Naive B cell (primary cell): ENCODE data around the gene RB1. TPM values are rescaled to one million over a fixed set of nuclear protein-coding genes. Genes with fewer than 3 reads are reported as not detected.

Experiments
- ATAC-seq, 2 donors: fragments of 150-1000 bp; cut with Tn5 transposase; 2 replicates each; pipeline ENCODE4 v1.10.0; 2021; ENCODE audit warnings: low read depth in 2 of 2, mild to moderate bottlenecking in 2 of 2, moderate library complexity in 2 of 2
- DNase-seq: peaks from one replicate; pipeline ENCODE4 v3.0.0; 2022
- H3K27ac Mint-ChIP-seq, 6 donors: one replicate each; pipeline ENCODE4 v1.8.0; 2020 to 2022; ENCODE audit warnings: mild to moderate bottlenecking in 6 of 6, mixed read lengths in 6 of 6, moderate library complexity in 5 of 6, inconsistent platforms in 2 of 6
- H3K27me3 Mint-ChIP-seq, 3 donors: one replicate each; pipeline ENCODE4 v1.8.0; 2021 to 2022; ENCODE audit warnings: mixed read lengths in 3 of 3, mild to moderate bottlenecking in 1 of 3
- H3K36me3 Mint-ChIP-seq, 2 donors: one replicate each; pipeline ENCODE4 v1.8.0; 2020 to 2022; ENCODE audit warnings: mixed read lengths in 2 of 2, inconsistent platforms in 1 of 2, mild to moderate bottlenecking in 1 of 2
- H3K4me1 Mint-ChIP-seq, 3 donors: one replicate each; pipeline ENCODE4 v1.8.0; 2020 to 2022; ENCODE audit warnings: mixed read lengths in 3 of 3, inconsistent platforms in 1 of 3, mild to moderate bottlenecking in 1 of 3, moderate library complexity in 1 of 3
- H3K4me3 Mint-ChIP-seq, 8 donors: one replicate each; pipeline ENCODE4 v1.8.0; 2020 to 2022; ENCODE audit warnings: mild to moderate bottlenecking in 8 of 8, mixed read lengths in 8 of 8, moderate library complexity in 8 of 8, inconsistent platforms in 2 of 8
- H3K9me3 Mint-ChIP-seq, 7 donors: one replicate each; pipeline ENCODE4 v1.8.0; 2020 to 2022; ENCODE audit warnings: mixed read lengths in 7 of 7, mild to moderate bottlenecking in 5 of 7, inconsistent platforms in 2 of 7, moderate library complexity in 1 of 7
- polyA plus RNA-seq, 6 donors: library from polyadenylated mRNA; unstranded; fragments of 300-500 nt; fragmentation: Illumina TruSeq; gene quantifications; one replicate each; pipeline ENCODE4 v1.2.3, GENCODE V29; 2021; ENCODE audit warnings: low read depth in 6 of 6

Gene RB1
- polyA plus RNA-seq, 6 donors from 2014 or later, result 68.0 to 99.7 (median 80.5) TPM

DNA sequence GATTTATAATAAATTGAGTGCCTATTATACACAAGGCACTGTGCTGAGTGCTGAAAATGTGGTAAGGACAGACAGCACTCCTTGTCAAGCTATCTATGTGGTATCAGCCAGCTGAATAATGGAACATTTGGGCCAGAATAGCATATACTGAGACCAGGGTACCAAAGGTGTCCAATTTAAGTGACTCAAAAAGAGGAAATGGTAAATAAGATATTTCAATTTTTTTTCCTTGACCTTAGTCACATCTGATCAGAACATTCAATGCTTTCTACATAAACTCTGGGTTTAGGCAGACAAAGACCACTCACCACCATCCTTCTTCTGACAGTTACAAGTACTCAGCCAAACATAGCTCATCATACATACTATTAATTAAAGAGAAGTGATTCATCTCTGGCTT lies 186.1 kb downstream of the RB1 start:
- Mint-ChIP-seq H3K27ac (no peak overlapping the region), H3K27me3 (no peaks in the 10 kb centered on the region), H3K4me1 (peaks cover 6 to 38% (median 9%) of the 10 kb centered on the region in 3 donors), H3K4me3 (peak overlapping the region in 1 of 8 donors; percentile 8), H3K9me3 (peaks cover 0 to 5% (median 2%) of the 10 kb centered on the region in 7 donors), H3K36me3 (peaks cover 0 to 5% of the 10 kb centered on the region in 2 donors)
- DNase-seq, result no peak
- ATAC-seq, result no peak

- Mint-ChIP-seq H3K27ac (no peak overlapping the region), H3K4me3 (no peak overlapping the region), H3K4me1 (peaks cover 6 to 38% (median 9%) of the 10 kb centered on the region in 3 donors), H3K36me3 (peaks cover 0 to 5% of the 10 kb centered on the region in 2 donors), H3K9me3 (peaks cover 0 to 5% (median 2%) of the 10 kb centered on the region in 7 donors), H3K27me3 (no peaks in the 10 kb centered on the region)
- ATAC-seq (no peak), DNase-seq (no peak)
Measured at GRCh38 chr13:48490241-48490640, 186.7 kb downstream of the RB1 start.

DNA sequence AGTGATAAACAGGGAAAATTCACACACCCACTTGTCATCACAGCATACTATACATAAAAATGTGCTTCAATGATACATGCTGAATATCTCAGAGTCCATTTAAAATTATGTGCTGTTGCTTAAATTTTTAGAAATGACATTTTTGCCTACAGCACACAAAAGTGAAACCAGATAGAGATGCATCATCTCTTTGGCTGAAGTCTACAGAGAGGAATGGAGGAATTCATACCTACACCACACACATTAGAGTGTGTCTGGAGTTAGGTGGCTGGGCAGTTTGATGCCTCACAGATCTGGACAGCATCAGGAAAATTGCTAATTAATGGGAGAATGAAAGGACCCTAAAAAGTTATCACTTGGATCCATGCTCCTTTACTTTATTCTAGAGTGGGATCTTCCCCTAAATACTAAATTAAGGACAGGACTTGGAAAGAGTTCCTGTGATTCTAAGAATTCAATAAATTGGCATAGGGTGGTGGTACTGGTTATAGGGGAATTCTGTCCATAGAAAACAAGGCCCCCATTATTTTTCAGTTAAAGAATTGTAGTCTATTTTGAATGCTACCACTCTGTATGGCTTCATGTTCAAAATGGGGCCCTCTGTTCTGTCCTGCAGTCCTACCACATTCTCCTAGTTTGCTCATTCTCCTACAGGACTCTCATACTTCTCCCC lies 188.0 kb downstream of the RB1 start:
- no peak for ATAC-seq
- Mint-ChIP-seq H3K36me3 (no peaks in the 10 kb centered on the region), H3K27me3 (peaks cover 0 to 2% (median 0%) of the 10 kb centered on the region in 3 donors), H3K9me3 (peaks cover 0 to 5% (median 0%) of the 10 kb centered on the region in 7 donors), H3K27ac (peak overlapping the region in 2 of 6 donors; percentile 10 to 69), H3K4me1 (peaks cover 9 to 36% (median 9%) of the 10 kb centered on the region in 3 donors), H3K4me3 (peak overlapping the region in 4 of 8 donors; percentile 28 to 71 (median 43))
- no peak for DNase-seq

GRCh38 chr13:48492096-48492440 lies 188.5 kb downstream of the RB1 start:
- ATAC-seq, result peak; percentile 65 to 71
- no peak for DNase-seq
- no peaks in the 10 kb centered on the region for H3K36me3 Mint-ChIP-seq
- H3K4me1 Mint-ChIP-seq, result peaks cover 14 to 38% (median 14%) of the 10 kb centered on the region in 3 donors
- H3K9me3 Mint-ChIP-seq, result peaks cover 0 to 5% (median 0%) of the 10 kb centered on the region in 7 donors
- peaks cover 3 to 7% (median 4%) of the 10 kb centered on the region in 3 donors for H3K27me3 Mint-ChIP-seq
- no peak overlapping the region for H3K27ac Mint-ChIP-seq
- no peak overlapping the region for H3K4me3 Mint-ChIP-seq

DNA sequence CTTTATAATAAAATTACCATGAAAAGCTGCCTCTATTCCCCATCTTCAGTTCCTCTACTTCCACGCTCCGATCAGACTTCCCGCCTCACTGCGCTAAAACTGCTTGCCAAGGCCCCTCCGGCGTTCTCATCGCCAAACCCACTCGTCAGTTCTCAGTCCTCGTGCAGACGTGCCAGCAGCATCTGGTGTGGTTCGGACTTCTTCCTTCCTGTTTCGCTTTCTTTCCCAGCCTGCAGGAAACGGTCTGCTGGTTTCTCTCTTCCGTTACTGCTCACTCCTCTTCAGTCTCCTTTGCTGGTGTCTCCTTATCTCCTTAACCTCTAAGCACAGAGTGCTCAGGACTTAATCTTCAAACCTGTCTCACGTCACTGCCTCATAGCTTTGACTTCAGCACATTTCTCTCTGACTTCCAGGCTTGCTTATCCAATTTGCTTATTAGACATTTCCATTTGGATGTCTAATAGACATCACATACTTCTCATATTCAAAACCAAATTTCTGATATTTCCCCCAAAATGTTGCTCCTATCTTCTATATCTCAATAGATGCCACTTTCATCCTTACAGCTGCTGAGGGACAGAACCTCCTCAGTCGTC lies 189.0 kb downstream of the RB1 start:
- peaks cover 5 to 10% (median 6%) of the 10 kb centered on the region in 3 donors for H3K27me3 Mint-ChIP-seq
- peaks cover 16 to 34% (median 17%) of the 10 kb centered on the region in 3 donors for H3K4me1 Mint-ChIP-seq
- H3K9me3 Mint-ChIP-seq, result peaks cover 0 to under 1% (median 0%) of the 10 kb centered on the region in 7 donors
- peak; percentile 92 for DNase-seq
- ATAC-seq, result peak; percentile 86 to 87
- no peaks in the 10 kb centered on the region for H3K36me3 Mint-ChIP-seq
- no peak overlapping the region for H3K27ac Mint-ChIP-seq
- no peak overlapping the region for H3K4me3 Mint-ChIP-seq

GRCh38 chr13:48493066-48493765 lies 189.7 kb downstream of the RB1 start:
- ATAC-seq (no peak), DNase-seq (no peak)
- no peaks in the 10 kb centered on the region for H3K36me3 Mint-ChIP-seq
- H3K4me3 Mint-ChIP-seq, result no peak overlapping the region
- H3K27ac Mint-ChIP-seq, result no peak overlapping the region
- H3K9me3 Mint-ChIP-seq, result no peaks in the 10 kb centered on the region
- H3K27me3 Mint-ChIP-seq, result peaks cover 5 to 10% (median 7%) of the 10 kb centered on the region in 3 donors
- H3K4me1 Mint-ChIP-seq, result peaks cover 16 to 30% (median 17%) of the 10 kb centered on the region in 3 donors

GRCh38 chr13:48493851-48494250 lies 190.3 kb downstream of the RB1 start:
- DNase-seq (no peak), ATAC-seq (no peak)
- H3K36me3 Mint-ChIP-seq, result no peaks in the 10 kb centered on the region
- no peak overlapping the region for H3K27ac Mint-ChIP-seq
- H3K4me1 Mint-ChIP-seq, result peaks cover 14 to 24% (median 19%) of the 10 kb centered on the region in 3 donors
- H3K27me3 Mint-ChIP-seq, result peaks cover 9 to 14% (median 14%) of the 10 kb centered on the region in 3 donors
- no peak overlapping the region for H3K4me3 Mint-ChIP-seq
- no peaks in the 10 kb centered on the region for H3K9me3 Mint-ChIP-seq

DNA sequence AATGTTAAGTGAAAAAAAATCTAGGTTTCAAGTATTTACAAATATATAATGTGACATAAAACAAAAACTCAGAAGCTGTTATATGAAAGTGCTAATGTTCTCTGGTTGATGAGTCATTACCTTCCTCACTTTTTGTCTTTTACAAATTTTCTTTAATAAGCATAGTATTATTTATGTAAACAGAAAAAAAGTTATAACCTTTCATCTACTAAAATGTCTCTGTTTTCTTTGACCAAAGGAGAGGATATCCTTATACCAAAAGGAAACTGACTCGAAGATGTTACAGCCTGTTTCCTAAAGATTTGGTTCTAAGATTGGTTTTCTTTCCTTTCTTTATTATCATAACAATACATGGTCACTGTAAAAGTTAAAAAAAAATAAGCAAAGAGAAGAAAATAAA lies 191.3 kb downstream of the RB1 start:
- ATAC-seq, result no peak
- Mint-ChIP-seq H3K4me1 (peaks cover 13 to 21% (median 14%) of the 10 kb centered on the region in 3 donors), H3K27ac (no peak overlapping the region), H3K9me3 (no peaks in the 10 kb centered on the region), H3K27me3 (peaks cover 17 to 23% (median 21%) of the 10 kb centered on the region in 3 donors), H3K4me3 (no peak overlapping the region), H3K36me3 (no peaks in the 10 kb centered on the region)
- no peak for DNase-seq

GRCh38 chr13:48496271-48497161 lies 193.0 kb downstream of the RB1 start:
- no peak for DNase-seq
- Mint-ChIP-seq H3K36me3 (no peaks in the 10 kb centered on the region), H3K27me3 (peaks cover 23 to 29% (median 24%) of the 10 kb centered on the region in 3 donors), H3K4me1 (peaks cover 21 to 33% (median 24%) of the 10 kb centered on the region in 3 donors), H3K4me3 (no peak overlapping the region), H3K9me3 (no peaks in the 10 kb centered on the region), H3K27ac (peak overlapping the region in 1 of 6 donors; percentile 42)
- no peak for ATAC-seq

DNA sequence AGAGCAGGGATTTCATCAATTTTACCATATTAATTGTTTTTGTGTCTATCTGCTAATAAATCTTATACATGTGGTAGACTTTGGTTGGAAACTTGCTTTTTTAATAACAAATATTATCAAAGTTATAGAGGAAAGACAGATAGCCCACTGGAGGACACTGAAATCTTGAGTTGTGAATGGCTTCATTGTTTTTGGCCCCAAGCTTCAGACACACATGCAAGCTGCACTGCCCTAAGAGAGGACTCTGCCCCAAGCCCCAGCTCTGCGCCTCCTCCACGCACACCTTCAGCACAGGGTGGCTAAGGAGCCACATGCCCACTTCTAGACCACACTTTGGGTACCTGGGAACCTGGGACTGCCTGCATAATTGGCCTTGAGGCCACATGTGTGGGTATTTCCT lies 194.1 kb downstream of the RB1 start:
- Mint-ChIP-seq H3K27me3 (peaks cover 24 to 34% (median 24%) of the 10 kb centered on the region in 3 donors), H3K27ac (no peak overlapping the region), H3K9me3 (no peaks in the 10 kb centered on the region), H3K4me1 (peaks cover 23 to 33% (median 29%) of the 10 kb centered on the region in 3 donors), H3K4me3 (no peak overlapping the region), H3K36me3 (no peaks in the 10 kb centered on the region)
- no peak for DNase-seq
- ATAC-seq, result no peak

DNA sequence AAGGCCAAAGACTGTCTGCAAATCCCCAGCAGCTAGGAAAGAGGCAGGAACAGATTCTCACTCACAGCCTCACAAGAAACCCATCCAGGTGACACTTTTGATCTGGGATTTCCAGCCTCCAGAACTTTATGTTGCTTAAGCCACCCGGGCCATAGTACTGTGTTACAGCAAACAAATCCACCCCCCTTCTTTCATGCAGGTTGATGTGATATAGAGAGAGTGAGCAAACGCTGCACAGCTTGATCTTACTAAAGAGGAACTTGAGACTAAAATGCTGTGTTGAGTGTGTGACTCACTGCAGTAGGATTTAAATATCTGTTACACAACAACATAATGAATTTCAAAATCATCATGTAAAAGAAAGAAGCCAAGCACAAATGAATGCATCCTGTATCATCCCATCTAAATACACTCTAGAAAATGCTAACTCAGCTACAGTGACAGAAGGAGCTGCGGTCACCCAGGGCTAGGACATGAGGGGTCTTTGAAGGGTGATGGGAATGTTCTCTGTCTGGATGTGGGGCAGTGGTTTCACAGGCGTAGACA lies 197.2 kb downstream of the RB1 start:
- Mint-ChIP-seq H3K4me3 (peak overlapping the region in 2 of 8 donors; percentile 6 to 33), H3K36me3 (no peaks in the 10 kb centered on the region)
- peak; percentile 69 to 72 for ATAC-seq

DNA sequence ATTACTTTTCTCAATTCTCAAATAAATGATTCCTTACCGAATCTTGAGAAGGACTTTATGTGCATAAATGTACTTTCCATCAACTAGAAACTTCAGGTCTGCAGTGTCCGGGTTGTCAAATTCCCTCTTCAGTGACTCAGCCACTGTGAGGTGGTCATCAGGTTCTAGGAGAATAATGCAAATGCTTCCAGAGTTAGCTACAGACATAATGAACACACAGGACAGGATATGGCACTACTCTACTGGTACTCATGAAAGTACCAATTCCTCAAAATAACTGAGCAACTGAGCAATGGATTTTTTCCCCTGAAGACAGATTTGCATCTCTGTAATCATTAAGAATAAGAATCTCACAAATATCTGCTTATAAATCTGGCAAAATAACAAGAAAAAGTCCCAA lies 198.2 kb downstream of the RB1 start:
- Mint-ChIP-seq H3K27ac (no peak overlapping the region), H3K9me3 (no peaks in the 10 kb centered on the region), H3K4me3 (no peak overlapping the region), H3K4me1 (peaks cover 48 to 61% (median 58%) of the 10 kb centered on the region in 3 donors), H3K27me3 (peaks cover 46 to 61% (median 50%) of the 10 kb centered on the region in 3 donors), H3K36me3 (no peaks in the 10 kb centered on the region)
- ATAC-seq, result no peak
- DNase-seq, result no peak

More for the DNA sequence above, 197.2 kb downstream of the RB1 start:
- peak; percentile 47 for DNase-seq
- Mint-ChIP-seq H3K27ac (peak overlapping the region in 1 of 6 donors; percentile 39), H3K9me3 (no peaks in the 10 kb centered on the region), H3K4me1 (peaks cover 40 to 55% (median 53%) of the 10 kb centered on the region in 3 donors), H3K27me3 (peaks cover 41 to 53% (median 42%) of the 10 kb centered on the region in 3 donors)
